T-helper 2 cell treated with Interferon-gamma antibody and Interleukin-4, amounts not matched to agents 5 μg/mL and 100 μg/mL, for 36 hours (primary cell): ENCODE results near the gene SCARF2.
"Not testable (repeated sequence)": the region's sequence is repeated elsewhere in the genome, so short reads cannot be mapped to it uniquely, and the experiment has no call there.

Source experiments
- DNase-seq: peaks from one replicate; pipeline ENCODE4 v3.0.0; 2021; ENCODE audit warnings: low spot score
- H3K27ac Mint-ChIP-seq: one replicate; pipeline ENCODE4 v1.8.0; 2021; ENCODE audit warnings: mild to moderate bottlenecking, mixed read lengths
- H3K27me3 Mint-ChIP-seq: one replicate; pipeline ENCODE4 v1.8.0; 2021; ENCODE audit warnings: low read depth, mixed read lengths
- H3K36me3 Mint-ChIP-seq: one replicate; pipeline ENCODE4 v1.8.0; 2021; ENCODE audit warnings: low read depth, mixed read lengths
- H3K4me1 Mint-ChIP-seq: one replicate; pipeline ENCODE4 v1.8.0; 2021; ENCODE audit warnings: low read depth, mixed read lengths
- H3K4me3 Mint-ChIP-seq: one replicate; pipeline ENCODE4 v1.8.0; 2022; ENCODE audit warnings: mild to moderate bottlenecking, moderate library complexity, mixed read lengths
- H3K9me3 Mint-ChIP-seq: one replicate; pipeline ENCODE4 v1.8.0; 2021; ENCODE audit warnings: mixed read lengths

SCARF2 gene

DNA sequence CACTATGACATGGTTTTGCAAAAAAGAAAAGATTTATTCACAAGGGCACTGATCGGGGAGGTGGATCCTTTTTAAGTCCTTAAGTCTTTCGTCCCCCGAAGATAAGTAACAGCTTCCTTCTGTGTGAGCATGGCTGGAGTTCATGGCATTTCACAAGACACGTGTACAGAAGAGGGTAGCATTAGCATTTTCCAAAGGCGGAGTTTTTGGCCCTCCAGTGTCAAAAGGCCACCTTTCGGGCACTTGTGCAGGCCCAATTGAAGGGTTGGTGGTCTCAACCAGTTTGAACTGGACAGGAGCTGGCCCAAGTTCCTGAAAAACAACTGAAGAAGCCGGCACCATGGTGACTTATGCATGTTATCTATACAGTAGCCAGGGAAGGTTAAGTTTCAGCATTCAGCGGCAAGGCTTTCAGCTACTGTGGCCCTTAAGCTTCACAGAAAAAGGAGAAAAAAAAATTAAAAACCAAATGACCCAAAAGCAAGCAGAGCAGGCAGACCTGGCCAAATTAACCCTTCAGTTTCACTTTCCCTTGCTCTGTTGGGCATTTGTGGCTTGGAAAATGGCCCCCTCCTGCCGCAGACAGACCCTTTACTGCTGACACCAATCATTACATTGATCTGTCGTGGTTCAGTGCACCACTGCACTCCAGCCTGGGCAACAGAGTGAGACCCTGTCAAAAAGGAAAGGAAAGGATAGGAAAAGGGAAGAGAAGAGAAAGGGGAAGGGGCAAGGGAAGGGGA, 25.0 kb downstream of the SCARF2 start:
- H3K4me3 Mint-ChIP-seq, result no peak overlapping the region
- H3K27ac Mint-ChIP-seq, result no peak overlapping the region
- no peak for DNase-seq
- H3K9me3 Mint-ChIP-seq, result no peaks in the 10 kb centered on the region
- H3K27me3 Mint-ChIP-seq, result peaks cover 11% of the 10 kb centered on the region
- peaks cover 2% of the 10 kb centered on the region for H3K4me1 Mint-ChIP-seq
- H3K36me3 Mint-ChIP-seq, result no peaks in the 10 kb centered on the region

DNA sequence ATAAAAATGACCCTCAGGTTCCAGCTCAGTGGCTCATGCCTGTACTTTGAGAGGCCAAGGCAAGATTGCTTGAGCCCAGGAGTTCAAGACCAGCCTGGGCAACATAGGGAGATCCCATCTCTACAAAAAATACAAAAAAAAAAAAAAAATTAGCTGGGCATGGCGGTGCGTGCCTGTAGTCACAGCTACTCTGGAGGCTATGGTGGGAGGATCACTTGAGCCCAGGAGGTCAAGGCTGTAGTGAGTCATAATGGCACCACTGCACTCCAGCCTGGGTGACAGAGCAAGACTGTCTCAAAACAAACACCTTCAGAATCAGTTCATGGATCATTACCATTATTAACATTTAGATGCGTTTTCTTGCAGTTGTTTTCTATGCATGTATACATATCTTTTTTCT, 28.2 kb downstream of the SCARF2 start:
- not testable (repeated sequence) for H3K36me3 Mint-ChIP-seq

DNA sequence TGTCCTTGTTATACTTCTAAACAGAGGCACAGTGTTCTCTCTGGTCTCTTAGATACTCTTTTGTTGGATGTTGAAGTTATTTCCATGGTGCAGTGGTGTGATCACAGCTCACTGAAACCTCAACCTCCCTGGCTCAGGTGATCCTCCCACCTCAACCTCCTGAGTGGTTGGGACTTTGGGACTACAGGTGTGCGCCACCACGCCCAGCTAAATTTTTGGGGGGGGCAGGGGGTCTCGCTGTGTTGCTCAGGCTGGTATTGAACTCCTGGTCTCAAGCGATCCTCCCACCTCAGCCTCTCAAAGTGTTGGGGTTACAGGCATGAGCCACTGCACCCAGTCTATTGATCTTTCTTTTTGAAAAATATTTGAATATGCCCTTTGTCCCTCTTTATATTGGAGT, 28.7 kb downstream of the SCARF2 start:
- DNase-seq, result no peak
- Mint-ChIP-seq H3K27ac (no peak overlapping the region), H3K4me1 (peaks cover 2% of the 10 kb centered on the region), H3K4me3 (no peak overlapping the region), H3K27me3 (peaks cover 2% of the 10 kb centered on the region), H3K36me3 (peaks cover 10% of the 10 kb centered on the region), H3K9me3 (no peaks in the 10 kb centered on the region)

More for the DNA sequence above, 28.2 kb downstream of the SCARF2 start:
- not testable (repeated sequence) for H3K4me1 Mint-ChIP-seq, DNase-seq, H3K4me3 Mint-ChIP-seq, H3K27ac Mint-ChIP-seq, H3K27me3 Mint-ChIP-seq, H3K9me3 Mint-ChIP-seq

DNA sequence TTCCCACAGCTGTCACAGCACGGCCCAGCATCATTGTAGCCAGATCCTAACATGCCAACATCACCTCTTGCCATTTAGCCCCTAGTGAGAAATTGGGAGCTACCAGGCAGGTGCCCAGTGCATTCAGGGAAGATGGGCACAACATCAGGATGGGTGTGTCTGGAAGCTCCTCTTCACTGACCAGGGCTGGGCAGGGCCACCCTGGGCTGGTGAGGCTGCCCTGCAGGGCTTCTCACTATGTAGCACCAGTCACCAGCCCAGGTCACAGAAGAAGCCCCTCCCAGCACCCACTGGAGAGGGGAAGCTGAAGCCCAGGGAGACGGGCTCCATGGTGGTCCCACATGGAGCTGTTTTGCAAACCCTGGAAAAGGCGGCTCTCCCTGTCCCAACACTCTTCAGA, 29.8 kb downstream of the SCARF2 start:
- Mint-ChIP-seq H3K36me3 (peaks cover 17% of the 10 kb centered on the region), H3K9me3 (no peaks in the 10 kb centered on the region), H3K4me3 (no peak overlapping the region), H3K27me3 (peaks cover under 1% of the 10 kb centered on the region), H3K4me1 (peaks cover 9% of the 10 kb centered on the region), H3K27ac (no peak overlapping the region)
- DNase-seq, result no peak

DNA sequence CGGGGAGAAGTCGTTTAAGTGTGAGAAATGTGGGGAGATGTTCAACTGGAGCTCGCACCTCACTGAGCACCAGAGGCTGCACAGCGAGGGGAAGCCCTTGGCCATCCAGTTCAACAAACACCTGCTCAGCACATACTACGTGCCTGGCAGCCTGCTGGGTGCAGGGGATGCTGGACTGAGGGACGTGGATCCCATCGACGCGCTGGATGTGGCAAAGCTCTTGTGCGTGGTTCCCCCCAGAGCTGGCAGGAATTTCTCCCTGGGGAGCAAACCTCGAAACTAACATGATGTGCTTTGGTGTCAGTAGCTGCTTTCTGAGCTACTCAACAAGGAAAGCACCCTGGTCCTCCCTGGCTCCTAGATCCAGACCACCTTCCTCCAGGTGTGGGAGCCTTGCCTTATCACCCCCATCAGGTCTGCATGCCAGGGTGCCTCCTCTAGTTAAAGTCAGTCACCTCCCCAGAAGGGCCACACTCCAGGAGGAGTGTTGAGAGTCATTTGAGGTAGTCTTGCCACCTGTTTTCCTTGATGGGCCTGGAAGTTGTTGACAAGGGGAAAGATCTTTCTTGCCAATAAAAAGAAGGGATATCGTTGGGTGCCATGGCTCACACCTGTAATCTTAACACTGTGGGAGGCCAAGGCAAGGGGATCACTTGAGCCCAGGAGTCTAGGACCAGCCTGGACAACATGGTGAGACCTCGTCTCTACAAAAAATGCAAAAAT, 30.8 kb downstream of the SCARF2 start:
- H3K9me3 Mint-ChIP-seq, result no peaks in the 10 kb centered on the region
- no peak overlapping the region for H3K4me3 Mint-ChIP-seq
- H3K27ac Mint-ChIP-seq, result no peak overlapping the region
- H3K36me3 Mint-ChIP-seq, result peaks cover 17% of the 10 kb centered on the region
- H3K27me3 Mint-ChIP-seq, result no peaks in the 10 kb centered on the region
- no peak for DNase-seq
- H3K4me1 Mint-ChIP-seq, result peaks cover 8% of the 10 kb centered on the region

DNA sequence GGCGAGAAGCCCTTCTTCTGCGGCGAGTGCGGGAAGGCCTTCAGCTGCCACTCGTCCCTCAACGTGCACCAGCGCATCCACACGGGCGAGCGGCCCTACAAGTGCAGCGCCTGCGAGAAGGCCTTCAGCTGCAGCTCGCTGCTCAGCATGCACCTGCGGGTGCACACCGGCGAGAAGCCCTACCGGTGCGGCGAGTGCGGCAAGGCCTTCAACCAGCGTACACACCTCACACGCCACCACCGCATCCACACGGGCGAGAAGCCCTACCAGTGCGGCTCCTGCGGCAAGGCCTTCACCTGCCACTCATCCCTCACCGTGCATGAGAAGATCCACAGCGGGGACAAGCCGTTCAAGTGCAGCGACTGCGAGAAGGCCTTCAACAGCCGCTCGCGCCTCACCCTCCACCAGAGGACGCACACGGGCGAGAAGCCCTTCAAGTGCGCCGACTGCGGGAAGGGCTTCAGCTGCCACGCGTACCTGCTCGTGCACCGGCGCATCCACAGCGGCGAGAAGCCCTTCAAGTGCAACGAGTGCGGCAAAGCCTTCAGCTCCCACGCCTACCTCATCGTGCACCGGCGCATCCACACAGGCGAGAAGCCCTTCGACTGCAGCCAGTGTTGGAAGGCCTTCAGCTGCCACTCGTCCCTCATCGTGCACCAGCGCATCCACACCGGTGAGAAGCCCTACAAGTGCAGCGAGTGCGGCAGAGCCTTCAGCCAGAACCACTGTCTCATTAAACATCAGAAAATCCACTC, 31.5 kb downstream of the SCARF2 start:
- H3K9me3 Mint-ChIP-seq, result no peaks in the 10 kb centered on the region
- DNase-seq, result no peak
- H3K36me3 Mint-ChIP-seq, result peaks cover 18% of the 10 kb centered on the region
- no peak overlapping the region for H3K4me3 Mint-ChIP-seq
- no peak overlapping the region for H3K27ac Mint-ChIP-seq
- H3K4me1 Mint-ChIP-seq, result peaks cover 8% of the 10 kb centered on the region
- H3K27me3 Mint-ChIP-seq, result no peaks in the 10 kb centered on the region

DNA sequence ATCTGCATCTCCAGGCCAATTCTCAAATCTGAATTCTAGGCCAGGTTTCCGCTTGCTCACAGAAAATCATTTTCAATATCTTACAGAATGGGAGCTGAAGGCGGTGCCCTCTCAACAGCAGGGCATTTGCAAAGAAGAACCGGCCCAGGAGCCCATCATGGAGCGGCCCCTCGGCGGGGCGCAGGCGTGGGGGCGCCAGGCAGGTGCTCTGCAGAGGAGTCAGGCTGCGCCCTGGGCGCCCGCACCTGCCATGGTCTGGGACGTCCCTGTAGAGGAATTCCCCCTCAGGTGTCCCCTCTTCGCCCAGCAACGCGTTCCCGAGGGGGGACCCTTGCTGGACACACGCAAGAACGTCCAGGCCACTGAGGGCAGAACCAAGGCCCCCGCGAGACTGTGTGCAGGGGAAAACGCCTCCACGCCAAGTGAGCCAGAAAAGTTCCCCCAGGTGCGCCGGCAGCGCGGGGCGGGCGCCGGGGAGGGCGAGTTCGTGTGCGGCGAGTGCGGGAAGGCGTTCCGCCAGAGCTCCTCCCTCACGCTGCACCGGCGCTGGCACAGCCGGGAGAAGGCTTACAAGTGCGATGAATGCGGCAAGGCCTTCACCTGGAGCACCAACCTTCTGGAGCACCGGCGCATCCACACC, 32.2 kb downstream of the SCARF2 start:
- Mint-ChIP-seq H3K4me3 (no peak overlapping the region), H3K4me1 (peaks cover 8% of the 10 kb centered on the region), H3K36me3 (peaks cover 22% of the 10 kb centered on the region), H3K9me3 (no peaks in the 10 kb centered on the region), H3K27ac (peak overlapping the region; percentile 63), H3K27me3 (no peaks in the 10 kb centered on the region)
- DNase-seq, result no peak

DNA sequence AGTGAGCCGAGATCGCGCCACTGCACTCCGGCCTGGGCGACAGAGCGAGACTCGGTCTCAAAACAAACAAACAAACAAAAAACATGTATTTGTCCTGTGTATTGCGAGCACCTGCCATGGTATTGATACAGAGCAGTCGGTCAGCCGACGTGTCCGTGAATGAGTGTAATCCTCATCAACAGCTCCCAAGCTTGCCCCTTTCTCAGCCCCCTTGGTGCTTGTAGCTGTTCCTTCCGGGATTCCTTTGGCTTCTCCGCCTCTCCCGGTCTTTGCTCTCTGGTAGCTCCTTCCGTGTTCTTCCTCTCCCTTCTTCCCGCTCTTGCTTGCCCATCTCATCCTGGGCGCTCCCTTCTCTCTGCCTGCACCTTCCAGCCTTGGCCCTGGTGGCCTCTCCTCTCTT, 32.7 kb downstream of the SCARF2 start:
- Mint-ChIP-seq H3K4me3 (no peak overlapping the region), H3K27me3 (no peaks in the 10 kb centered on the region), H3K36me3 (peaks cover 22% of the 10 kb centered on the region), H3K4me1 (peaks cover 8% of the 10 kb centered on the region), H3K9me3 (no peaks in the 10 kb centered on the region), H3K27ac (peak overlapping the region; percentile 63)
- DNase-seq, result no peak

DNA sequence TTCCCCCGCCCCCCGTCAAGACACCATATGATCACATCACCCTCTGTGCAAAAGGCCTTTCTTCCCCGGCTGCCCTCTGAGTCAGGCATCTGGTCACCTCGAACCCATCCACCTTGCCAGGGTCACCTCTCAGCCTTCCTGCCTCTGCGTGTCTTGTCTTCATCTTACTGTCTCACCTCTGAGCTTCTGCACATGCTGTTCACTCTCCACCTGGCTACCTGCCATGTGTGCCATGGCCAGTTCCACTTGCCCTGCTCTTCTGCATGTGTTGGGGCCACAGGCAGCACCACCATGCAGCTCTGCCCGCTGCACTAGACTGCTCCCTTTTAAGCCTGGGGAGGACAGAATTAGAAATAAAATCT, 33.9 kb downstream of the SCARF2 start:
- H3K9me3 Mint-ChIP-seq, result no peaks in the 10 kb centered on the region
- no peak for DNase-seq
- H3K4me1 Mint-ChIP-seq, result peaks cover 8% of the 10 kb centered on the region
- no peak overlapping the region for H3K4me3 Mint-ChIP-seq
- H3K27ac Mint-ChIP-seq, result no peak overlapping the region
- H3K36me3 Mint-ChIP-seq, result peaks cover 22% of the 10 kb centered on the region
- no peaks in the 10 kb centered on the region for H3K27me3 Mint-ChIP-seq

DNA sequence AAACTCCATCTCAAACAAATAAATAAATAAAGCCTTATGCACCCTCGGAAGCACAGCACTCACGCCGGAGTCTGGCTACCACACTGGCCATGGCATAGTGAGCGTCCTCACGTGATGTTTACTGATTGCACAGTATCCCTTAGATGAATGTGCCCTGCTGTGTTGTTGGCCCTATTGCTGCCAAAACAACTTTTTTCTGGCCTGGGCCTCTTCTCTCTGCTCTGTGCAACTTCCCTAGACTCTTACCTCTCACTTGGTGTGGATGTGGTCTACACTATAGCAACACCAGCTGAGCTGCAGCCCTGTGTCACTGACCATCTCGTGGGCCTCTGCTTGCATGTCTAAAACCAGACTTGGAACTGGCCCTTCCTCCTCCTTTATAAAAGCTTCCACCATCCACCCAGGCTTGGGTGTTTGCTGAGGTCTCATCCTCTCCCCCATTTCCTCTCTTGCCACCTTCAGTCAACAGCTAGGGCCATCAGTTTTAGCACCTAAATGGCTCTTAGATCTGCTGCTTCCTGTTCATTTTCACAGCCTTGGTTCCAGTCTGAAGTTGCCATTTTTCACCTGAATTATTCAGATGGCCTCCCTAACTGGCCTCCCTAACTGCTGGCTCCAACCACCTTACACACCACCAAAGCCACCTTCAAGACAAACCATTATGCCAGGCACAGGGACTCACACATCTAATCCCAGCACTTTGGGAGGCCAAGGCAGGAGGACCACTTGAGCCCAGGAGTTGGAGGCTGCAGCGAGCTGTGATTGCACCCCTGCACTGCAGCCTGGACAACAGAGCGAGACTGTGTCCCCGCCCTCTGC, 34.5 kb downstream of the SCARF2 start:
- Mint-ChIP-seq H3K9me3 (no peaks in the 10 kb centered on the region), H3K27me3 (no peaks in the 10 kb centered on the region), H3K4me3 (no peak overlapping the region), H3K36me3 (peaks cover 22% of the 10 kb centered on the region), H3K27ac (peak overlapping the region; percentile 75), H3K4me1 (peaks cover 8% of the 10 kb centered on the region)
- DNase-seq, result no peak

DNA sequence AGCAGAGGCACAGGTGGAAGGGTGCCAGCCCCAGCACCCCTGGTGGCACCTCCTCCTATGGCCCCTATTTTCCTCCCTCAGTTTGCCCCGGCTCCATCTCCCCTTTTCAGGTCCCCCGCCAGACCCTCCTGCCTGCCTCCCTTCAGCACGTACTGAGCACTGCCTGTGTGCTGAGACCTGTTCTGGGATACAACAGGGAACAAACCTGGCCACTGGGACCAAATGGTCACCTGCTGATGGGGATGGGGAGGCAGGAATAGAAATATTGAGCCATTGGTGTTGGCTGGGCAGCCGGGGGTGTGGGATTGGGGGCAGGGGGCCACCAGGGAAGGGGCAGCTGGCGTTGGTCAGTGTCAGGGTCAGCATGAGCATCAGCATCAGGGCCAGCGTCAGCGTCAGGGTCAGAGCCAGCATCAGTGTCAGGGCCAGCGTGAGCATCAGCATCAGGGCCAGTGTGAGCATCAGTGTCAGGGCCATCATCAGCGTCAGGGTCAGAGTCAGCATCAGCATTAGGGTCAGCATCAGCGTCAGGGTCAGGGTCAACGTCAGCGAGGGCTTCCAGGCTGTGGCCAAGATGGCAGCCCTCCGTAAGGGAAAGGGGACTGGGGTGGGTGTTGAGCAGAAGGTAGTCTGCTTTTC, 36.1 kb downstream of the SCARF2 start:
- no peak overlapping the region for H3K4me3 Mint-ChIP-seq
- no peaks in the 10 kb centered on the region for H3K27me3 Mint-ChIP-seq
- no peak for DNase-seq
- H3K9me3 Mint-ChIP-seq, result no peaks in the 10 kb centered on the region
- peaks cover 19% of the 10 kb centered on the region for H3K36me3 Mint-ChIP-seq
- peaks cover 8% of the 10 kb centered on the region for H3K4me1 Mint-ChIP-seq
- no peak overlapping the region for H3K27ac Mint-ChIP-seq

DNA sequence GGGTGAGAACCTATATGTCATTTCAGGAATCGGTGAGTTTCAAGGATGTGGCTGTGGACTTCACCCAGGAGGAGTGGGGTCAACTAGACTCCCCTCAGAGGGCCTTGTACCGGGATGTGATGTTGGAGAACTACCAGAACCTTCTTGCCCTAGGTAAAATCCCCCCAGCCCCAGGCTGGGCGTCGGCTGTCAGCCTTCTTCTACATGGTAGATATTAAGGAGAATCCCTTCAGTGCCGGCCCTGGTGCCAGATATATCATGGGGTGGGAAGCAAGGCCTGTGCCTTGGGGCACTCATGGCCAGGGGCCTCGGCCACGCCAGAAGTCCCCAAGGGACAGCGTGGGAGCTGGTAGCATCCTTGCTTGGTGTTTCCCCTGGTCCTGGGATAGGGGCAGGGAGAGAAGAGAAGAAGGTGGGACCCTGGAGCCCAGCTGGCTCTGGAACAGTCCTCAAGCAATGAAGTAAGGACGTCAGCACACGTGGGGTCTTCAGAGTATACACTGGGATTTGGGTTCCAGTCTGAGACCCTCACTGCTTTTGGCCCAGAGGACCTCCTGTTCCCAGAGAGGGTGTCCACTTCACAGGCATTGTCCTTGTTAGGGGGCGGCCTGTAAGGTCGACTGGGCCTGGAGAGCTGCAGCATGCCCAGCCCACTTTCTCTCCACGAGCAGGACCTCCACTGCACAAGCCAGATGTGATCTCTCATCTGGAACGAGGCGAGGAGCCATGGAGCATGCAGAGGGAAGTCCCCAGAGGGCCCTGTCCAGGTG, 36.8 kb downstream of the SCARF2 start:
- no peak for DNase-seq
- Mint-ChIP-seq H3K4me3 (no peak overlapping the region), H3K4me1 (peaks cover 15% of the 10 kb centered on the region), H3K36me3 (peaks cover 17% of the 10 kb centered on the region), H3K9me3 (no peaks in the 10 kb centered on the region), H3K27ac (no peak overlapping the region), H3K27me3 (no peaks in the 10 kb centered on the region)
